Gastroesophageal sphincter (tissue), 4 donors: ENCODE measurements around the gene PDE8B. TPM values are rescaled to one million over a fixed set of nuclear protein-coding genes. Genes with fewer than 3 reads are reported as not detected.

ENCODE experiments used
- ATAC-seq: fragments of 150-250 bp; one replicate; pipeline ENCODE4 v1.9.1; 2016; ENCODE audit warnings: mild to moderate bottlenecking, moderate library complexity
- H3K27ac ChIP-seq, 4 donors: fragments of 200-600 bp; sonication (generic) in 3 of 4; 1 replicate in 3 of 4; 2 replicates in 1 of 4; pipeline ENCODE4 v1.5.1; 2016 to 2019
- H3K27me3 ChIP-seq: fragments of 200-600 bp; sonication (generic); one replicate; pipeline ENCODE4 v1.5.1; 2019
- H3K36me3 ChIP-seq, 2 donors: fragments of 200-600 bp; sonication (generic); one replicate each; pipeline ENCODE4 v1.5.1; 2019; ENCODE audit warnings: control low read depth in 1 of 2
- H3K4me1 ChIP-seq, 3 donors: fragments of 200-600 bp; sonication (generic); 1 replicate in 2 of 3; 2 replicates in 1 of 3; pipeline ENCODE4 v1.5.1; 2016 to 2019; ENCODE audit warnings: control low read depth in 2 of 3
- H3K4me3 ChIP-seq, 2 donors: fragments of 200-600 bp; sonication (generic); one replicate each; pipeline ENCODE4 v1.5.1; 2019; ENCODE audit warnings: mild to moderate bottlenecking in 1 of 2, moderate library complexity in 1 of 2
- H3K9me3 ChIP-seq, 3 donors: fragments of 200-600 bp; sonication (generic); one replicate each; pipeline ENCODE4 v1.5.1; 2017 to 2019; ENCODE audit warnings: control low read depth in 2 of 3
- EP300 ChIP-seq: sonication (generic); formaldehyde crosslinking; IDR thresholded peaks from one replicate; pipeline ENCODE4 v1.6.1; 2017; ENCODE audit warnings: antibody characterized with exemption, mild to moderate bottlenecking
- POLR2A ChIP-seq, 2 donors: fragments of 450-650 bp; IDR thresholded peaks; one replicate each; pipeline ENCODE4 v1.6.1; 2017; ENCODE audit warnings: antibody characterized with exemption in 2 of 2, mild to moderate bottlenecking in 2 of 2, moderate library complexity in 1 of 2
- POLR2AphosphoS5 ChIP-seq: sonication (generic); formaldehyde crosslinking; IDR thresholded peaks from one replicate; pipeline ENCODE4 v1.6.1; 2017; ENCODE audit warnings: antibody characterized with exemption
- WGBS, 2 donors: methylation state at CpG; one replicate each; pipeline ENCODE4 v1.1.5; 2018; ENCODE audit warnings: low coverage in 1 of 2; 5-methylcytosine and 5-hydroxymethylcytosine counted together
- total RNA-seq, 4 donors: library from RNA; depleted of rRNA; stranded (reverse); fragments of >200 nt; gene quantifications; one replicate each; pipeline ENCODE4 v1.1.0, GENCODE V29; 2016
- TF ChIP-seq, protein P1 (sequence below), 4 experiments: fragments of 200-600 bp in 2 of 4; fragments of 450-650 bp in 2 of 4; sonication (generic) in 1 of 4; IDR thresholded peaks; one replicate each; pipeline ENCODE4 v1.5.1; 2017 to 2019; ENCODE audit warnings: antibody characterized with exemption in 4 of 4, mild to moderate bottlenecking in 2 of 4, moderate library complexity in 2 of 4

PDE8B gene
- total RNA-seq, 4 donors from 2014 or later, result 0.96 to 11.0 (median 2.3) TPM

DNA sequence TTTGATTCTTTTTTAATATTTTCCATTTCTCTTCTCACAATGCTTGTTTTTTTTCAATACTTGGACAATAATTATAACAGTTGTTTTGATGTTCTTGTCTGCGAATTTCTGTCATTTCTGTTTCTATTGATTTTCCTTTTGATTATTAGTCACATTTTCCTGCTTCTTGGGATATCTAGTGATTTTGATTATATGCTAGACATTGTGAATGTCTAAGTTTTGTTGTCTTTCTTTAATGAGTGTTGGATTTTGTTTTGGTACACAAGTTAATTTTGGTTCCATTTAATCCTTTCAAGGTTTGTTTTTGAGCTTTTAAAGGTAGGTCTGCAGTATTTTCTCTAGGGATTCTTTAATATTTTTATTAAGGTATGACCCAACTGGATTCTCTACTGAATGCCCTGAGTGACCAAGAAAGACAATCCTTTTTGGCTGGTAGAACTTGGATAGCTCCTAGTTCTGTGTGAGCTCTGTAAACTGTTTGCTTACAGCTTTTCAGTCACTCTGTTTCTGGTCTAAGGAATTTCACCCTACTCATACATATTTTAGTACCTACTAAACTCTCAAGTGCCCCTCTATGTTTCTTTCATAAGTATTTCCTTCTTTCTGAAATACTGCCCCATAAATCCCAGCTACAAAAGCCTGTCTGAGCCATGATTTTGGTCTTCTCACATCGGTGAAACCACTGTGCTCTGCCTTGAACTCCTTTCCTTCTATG is 12.5 kb upstream of the PDE8B start:
- no peaks in the 10 kb centered on the region for H3K9me3 ChIP-seq
- H3K27me3 ChIP-seq, result no peaks in the 10 kb centered on the region
- no peaks in the 10 kb centered on the region for H3K36me3 ChIP-seq
- no peak for TF ChIP-seq EP300
- TF ChIP-seq, protein P1, sequence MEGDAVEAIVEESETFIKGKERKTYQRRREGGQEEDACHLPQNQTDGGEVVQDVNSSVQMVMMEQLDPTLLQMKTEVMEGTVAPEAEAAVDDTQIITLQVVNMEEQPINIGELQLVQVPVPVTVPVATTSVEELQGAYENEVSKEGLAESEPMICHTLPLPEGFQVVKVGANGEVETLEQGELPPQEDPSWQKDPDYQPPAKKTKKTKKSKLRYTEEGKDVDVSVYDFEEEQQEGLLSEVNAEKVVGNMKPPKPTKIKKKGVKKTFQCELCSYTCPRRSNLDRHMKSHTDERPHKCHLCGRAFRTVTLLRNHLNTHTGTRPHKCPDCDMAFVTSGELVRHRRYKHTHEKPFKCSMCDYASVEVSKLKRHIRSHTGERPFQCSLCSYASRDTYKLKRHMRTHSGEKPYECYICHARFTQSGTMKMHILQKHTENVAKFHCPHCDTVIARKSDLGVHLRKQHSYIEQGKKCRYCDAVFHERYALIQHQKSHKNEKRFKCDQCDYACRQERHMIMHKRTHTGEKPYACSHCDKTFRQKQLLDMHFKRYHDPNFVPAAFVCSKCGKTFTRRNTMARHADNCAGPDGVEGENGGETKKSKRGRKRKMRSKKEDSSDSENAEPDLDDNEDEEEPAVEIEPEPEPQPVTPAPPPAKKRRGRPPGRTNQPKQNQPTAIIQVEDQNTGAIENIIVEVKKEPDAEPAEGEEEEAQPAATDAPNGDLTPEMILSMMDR (IDR thresholded peaks at IDR 0.05), result no peak
- no peak for TF ChIP-seq POLR2A (IDR thresholded peaks at IDR 0.05)
- TF ChIP-seq POLR2AphosphoS5, result no peak
- H3K27ac ChIP-seq, result no peak overlapping the region
- ATAC-seq, result no peak
- 42 to 68% methylated on average over 2 of the region's 2 CpGs for WGBS, 2 donors
- no peak overlapping the region for H3K4me3 ChIP-seq
- peaks cover 0 to 8% (median 0%) of the 10 kb centered on the region in 3 donors for H3K4me1 ChIP-seq

DNA sequence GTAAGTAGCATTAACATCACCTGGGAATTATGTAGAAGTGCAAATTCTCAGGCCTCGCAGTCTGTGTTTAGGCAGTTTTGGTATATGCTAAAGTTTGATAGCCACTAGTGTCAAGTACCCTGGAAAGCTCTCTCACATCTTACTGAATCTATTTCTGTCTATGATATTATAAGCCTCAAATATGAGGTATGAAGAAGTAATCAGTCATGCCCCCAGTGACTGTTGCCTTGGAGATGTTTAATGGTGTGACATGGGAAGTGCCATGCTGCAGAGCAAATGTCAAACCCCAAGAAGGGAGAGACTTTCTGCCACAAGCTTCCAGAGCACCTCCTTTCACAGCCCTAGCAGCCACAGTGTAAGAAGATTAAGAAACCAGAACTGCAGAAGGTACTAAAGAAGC is 9.8 kb upstream of the PDE8B start:
- no peak for TF ChIP-seq EP300
- no peak for TF ChIP-seq POLR2AphosphoS5
- TF ChIP-seq POLR2A (IDR thresholded peaks at IDR 0.05), result no peak
- TF ChIP-seq, protein P1 (IDR thresholded peaks at IDR 0.05), result no peak
- Histone ChIP-seq H3K4me1 (peaks cover 0 to 8% (median 0%) of the 10 kb centered on the region in 3 donors), H3K36me3 (no peaks in the 10 kb centered on the region), H3K27ac (no peak overlapping the region), H3K9me3 (no peaks in the 10 kb centered on the region), H3K4me3 (no peak overlapping the region), H3K27me3 (no peaks in the 10 kb centered on the region)
- no peak for ATAC-seq
- WGBS, 2 donors, result 36 to 50% methylated on average over 1 of the region's 1 CpG

DNA sequence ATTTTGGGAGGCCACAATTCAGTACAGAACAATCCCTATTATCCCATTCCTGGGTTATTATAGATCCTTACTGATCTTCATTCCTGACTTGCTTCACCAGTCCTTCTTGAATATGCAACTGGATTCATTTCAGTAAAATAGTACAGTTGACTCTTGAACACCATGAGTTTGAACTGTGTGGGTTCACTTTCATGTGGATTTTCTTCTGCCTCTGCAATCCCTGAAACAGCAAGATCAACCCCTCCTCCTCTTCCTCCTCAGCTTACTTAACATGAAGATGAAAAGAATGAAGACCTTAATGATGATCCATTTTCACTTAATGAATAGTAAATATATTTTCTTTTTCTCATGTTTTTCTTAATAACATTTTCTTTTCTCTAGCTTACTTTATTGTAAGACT is 8.3 kb upstream of the PDE8B start:
- H3K36me3 ChIP-seq, result no peaks in the 10 kb centered on the region
- H3K9me3 ChIP-seq, result no peaks in the 10 kb centered on the region
- H3K4me1 ChIP-seq, result peaks cover 0 to 8% (median 0%) of the 10 kb centered on the region in 3 donors
- no peak overlapping the region for H3K27ac ChIP-seq
- no peak overlapping the region for H3K4me3 ChIP-seq
- no peak for ATAC-seq
- no peaks in the 10 kb centered on the region for H3K27me3 ChIP-seq
- no peak for TF ChIP-seq POLR2A (IDR thresholded peaks at IDR 0.05)
- TF ChIP-seq, protein P1 (IDR thresholded peaks at IDR 0.05), result no peak
- TF ChIP-seq EP300, result no peak
- TF ChIP-seq POLR2AphosphoS5, result no peak

DNA sequence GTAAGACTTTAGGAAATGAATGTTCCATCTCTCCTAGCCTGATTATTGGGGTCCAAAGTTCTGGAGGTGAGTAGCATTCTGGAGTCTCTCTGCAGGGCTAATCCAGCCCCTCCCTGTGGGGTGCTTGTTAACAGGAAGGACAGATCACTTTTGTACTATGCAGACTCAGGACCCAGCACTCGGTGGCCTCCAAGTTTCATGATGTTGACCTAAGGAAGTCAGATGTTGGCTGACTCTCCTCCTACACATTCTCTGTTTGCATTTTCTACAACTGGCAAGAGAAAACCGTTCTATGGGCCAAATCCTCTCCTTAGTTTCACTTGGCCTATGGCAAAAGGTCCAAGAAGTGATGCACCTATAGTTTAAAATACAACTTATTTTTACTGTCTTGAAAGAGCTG is 5.5 kb upstream of the PDE8B start:
- Histone ChIP-seq H3K9me3 (no peaks in the 10 kb centered on the region), H3K27ac (no peak overlapping the region), H3K4me1 (peaks cover 0 to 8% (median 0%) of the 10 kb centered on the region in 3 donors), H3K27me3 (no peaks in the 10 kb centered on the region), H3K36me3 (no peaks in the 10 kb centered on the region), H3K4me3 (no peak overlapping the region)
- TF ChIP-seq, protein P1 (IDR thresholded peaks at IDR 0.05), result no peak
- TF ChIP-seq POLR2A (IDR thresholded peaks at IDR 0.05), result no peak
- TF ChIP-seq EP300, result no peak
- no peak for TF ChIP-seq POLR2AphosphoS5
- no peak for ATAC-seq
- 71% methylated on average over 2 of the region's 2 CpGs; no CpG with 5 or more reads in 1 of the 2 donors for WGBS, 2 donors

DNA sequence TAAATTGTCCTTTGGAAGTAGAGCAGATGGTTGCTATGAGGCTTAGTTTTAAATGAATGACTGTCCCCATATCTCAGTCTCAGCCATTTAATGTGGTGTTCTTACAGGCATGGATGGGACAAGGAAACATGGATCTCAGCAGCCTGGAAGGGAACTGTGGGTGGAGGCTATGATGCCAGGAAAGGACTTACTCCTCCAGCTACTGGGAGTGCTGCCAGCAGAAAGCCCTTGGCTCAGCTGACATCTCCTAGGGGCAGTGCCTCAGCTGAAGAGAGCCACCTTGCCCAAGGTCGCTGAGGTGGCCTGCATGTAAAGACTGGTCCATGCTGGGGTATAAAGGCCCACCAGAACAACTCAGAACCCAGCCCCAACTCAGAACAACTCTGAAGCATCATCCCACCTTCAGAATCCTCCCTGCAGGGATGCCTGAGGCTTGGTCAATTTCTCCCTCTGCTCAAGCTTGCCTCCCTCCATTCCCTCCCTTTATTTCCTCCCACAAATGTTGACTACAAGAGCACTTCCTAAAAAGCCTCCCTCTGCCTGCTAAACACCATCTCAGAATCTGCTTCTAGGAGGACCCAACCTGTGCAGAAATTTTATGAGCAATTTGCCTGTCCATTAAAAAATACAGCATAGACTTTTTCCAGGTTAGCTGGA is 1.8 kb upstream of the PDE8B start:
- no peak overlapping the region for H3K27ac ChIP-seq
- no peak for ATAC-seq
- WGBS, 2 donors, result 83% methylated on average over 1 of the region's 1 CpG; no CpG with 5 or more reads in 1 of the 2 donors

More for the DNA sequence above, 1.8 kb upstream of the PDE8B start:
- H3K4me3 ChIP-seq, result no peak overlapping the region
- no peaks in the 10 kb centered on the region for H3K9me3 ChIP-seq
- TF ChIP-seq EP300, result no peak
- TF ChIP-seq, protein P1 (IDR thresholded peaks at IDR 0.05), result no peak
- no peak for TF ChIP-seq POLR2AphosphoS5
- no peak for TF ChIP-seq POLR2A (IDR thresholded peaks at IDR 0.05)
- H3K36me3 ChIP-seq, result no peaks in the 10 kb centered on the region
- H3K27me3 ChIP-seq, result peaks cover 31% of the 10 kb centered on the region
- H3K4me1 ChIP-seq, result peaks cover 3 to 11% (median 8%) of the 10 kb centered on the region in 3 donors
